Left lung (tissue), 10 donors: ENCODE data around the gene ECE1. TPM values are rescaled to one million over a fixed set of nuclear protein-coding genes. Genes with fewer than 3 reads are reported as not detected.

Source experiments
- ATAC-seq: fragments of 200-7000 bp; cut with Tn5 transposase; one replicate; pipeline ENCODE4 v1.9.1; 2020; ENCODE audit warnings: moderate library complexity
- DNase-seq, 4 donors: peaks; one replicate each; pipeline ENCODE4 v3.0.0-alpha.2; 2013 to 2020
- H3K27ac ChIP-seq, 2 donors: fragments of 200-600 bp; sonication (generic) in 1 of 2; one replicate each; pipeline versions ENCODE4 v1.5.0 to v1.8.0; 2020 to 2021
- H3K27me3 ChIP-seq, 2 donors: fragments of 200-600 bp; sonication (generic) in 1 of 2; one replicate each; pipeline versions ENCODE4 v1.5.0 to v1.8.0; 2020 to 2021
- H3K36me3 ChIP-seq, 2 donors: fragments of 200-600 bp; sonication (generic) in 1 of 2; one replicate each; pipeline versions ENCODE4 v1.5.0 to v1.8.0; 2020 to 2021
- H3K4me1 ChIP-seq, 2 donors: fragments of 200-600 bp; one replicate each; pipeline ENCODE4 v1.8.0; 2021
- H3K4me3 ChIP-seq, 2 donors: fragments of 200-600 bp; sonication (generic) in 1 of 2; one replicate each; pipeline versions ENCODE4 v1.5.0 to v1.8.0; 2020 to 2021; ENCODE audit warnings: mild to moderate bottlenecking in 1 of 2
- H3K9me3 ChIP-seq, 2 donors: fragments of 200-600 bp; sonication (generic) in 1 of 2; one replicate each; pipeline versions ENCODE4 v1.5.0 to v1.8.0; 2020 to 2021
- CTCF ChIP-seq, 2 donors: fragments of 200-600 bp; sonication (generic) in 1 of 2; IDR thresholded peaks; one replicate each; pipeline versions ENCODE4 v1.5.0 to v1.8.0; 2021; ENCODE audit warnings: antibody characterized with exemption in 2 of 2
- intact Hi-C, 2 donors: fragments of 100-400 bp; cut with DNase I; formaldehyde crosslinking; loops; one replicate each; pipeline versions ENCODE4 v1.11.2 to v1.14.2; 2022
- polyA plus RNA-seq, 6 donors: library from polyadenylated mRNA; unstranded; fragments of 120-200 nt; gene quantifications; one replicate each; pipeline ENCODE4 v1.2.1, GENCODE V29; 2013; ENCODE audit not compliant: insufficient read length in 6 of 6
- total RNA-seq, 2 donors: library from RNA; stranded (reverse); fragmentation: NEBNext Ultra II Directional; extraction: Animal tissue kit (Norgen Biotek cat#: 25700); gene quantifications; one replicate each; pipeline ENCODE4 v1.2.1, GENCODE V29; 2021
- donor health status: DM: no; HTN: yes; CAD: no.
- donor health status: DM: no; HTN: no; CAD: no.

The ECE1 gene
- total and polyA plus RNA-seq, 8 donors = 76.7 to 107 (median 83.3) TPM

GRCh38 chr1:21317690-21318043, 27.4 kb upstream of the ECE1 start:
- ATAC-seq (no peak), DNase-seq (no peak)
- H3K9me3 ChIP-seq = no peaks in the 10 kb centered on the region
- H3K36me3 ChIP-seq = no peaks in the 10 kb centered on the region
- H3K4me3 ChIP-seq = no peak overlapping the region
- intact Hi-C loops = no loop called here
- H3K27me3 ChIP-seq = no peaks in the 10 kb centered on the region
- H3K4me1 ChIP-seq = peaks cover 42 to 80% of the 10 kb centered on the region in 2 donors
- peak overlapping the region; percentile 69 to 92 for H3K27ac ChIP-seq
- TF ChIP-seq CTCF (IDR thresholded peaks at IDR 0.05) = no peak

GRCh38 chr1:21317035-21317689, 26.9 kb upstream of the ECE1 start:
- Histone ChIP-seq H3K4me3 (no peak overlapping the region), H3K36me3 (no peaks in the 10 kb centered on the region), H3K9me3 (no peaks in the 10 kb centered on the region), H3K4me1 (peaks cover 37 to 75% of the 10 kb centered on the region in 2 donors), H3K27ac (peak overlapping the region; percentile 69 to 92), H3K27me3 (no peaks in the 10 kb centered on the region)
- intact Hi-C loops = no loop called here
- no peak for TF ChIP-seq CTCF (IDR thresholded peaks at IDR 0.05)
- peak; percentile 62 to 92 (median 87) for DNase-seq
- ATAC-seq = peak; percentile 49

GRCh38 chr1:21314743-21315396, 24.6 kb upstream of the ECE1 start:
- Histone ChIP-seq H3K4me1 (peaks cover 30 to 60% of the 10 kb centered on the region in 2 donors), H3K27ac (no peak overlapping the region), H3K36me3 (no peaks in the 10 kb centered on the region), H3K9me3 (no peaks in the 10 kb centered on the region), H3K27me3 (no peaks in the 10 kb centered on the region), H3K4me3 (no peak overlapping the region)
- TF ChIP-seq CTCF (IDR thresholded peaks at IDR 0.05) = no peak
- ATAC-seq (no peak), DNase-seq (no peak)
- intact Hi-C loops = no loop called here

- ATAC-seq = no peak
- peaks cover 22 to 56% of the 10 kb centered on the region in 2 donors for H3K4me1 ChIP-seq
- H3K27ac ChIP-seq = no peak overlapping the region
- intact Hi-C loops = no loop called here
- no peak overlapping the region for H3K4me3 ChIP-seq
- TF ChIP-seq CTCF (IDR thresholded peaks at IDR 0.05) = no peak
- peak in 2 of 4 donors; percentile 75 to 82 for DNase-seq
- no peaks in the 10 kb centered on the region for H3K9me3 ChIP-seq
- H3K36me3 ChIP-seq = no peaks in the 10 kb centered on the region
- no peaks in the 10 kb centered on the region for H3K27me3 ChIP-seq
Measured at GRCh38 chr1:21313886-21314721, 23.8 kb upstream of the ECE1 start.
